ENCODE data around the gene PHKG2. TPM values are rescaled to one million over a fixed set of nuclear protein-coding genes. Genes with fewer than 3 reads are reported as not detected.

The PHKG2 gene
- polyA plus RNA-seq, 1 donor (not counting 4 experiments of a cell fraction or from before 2014, with no cell fraction given) = 31.8 TPM

DNA sequence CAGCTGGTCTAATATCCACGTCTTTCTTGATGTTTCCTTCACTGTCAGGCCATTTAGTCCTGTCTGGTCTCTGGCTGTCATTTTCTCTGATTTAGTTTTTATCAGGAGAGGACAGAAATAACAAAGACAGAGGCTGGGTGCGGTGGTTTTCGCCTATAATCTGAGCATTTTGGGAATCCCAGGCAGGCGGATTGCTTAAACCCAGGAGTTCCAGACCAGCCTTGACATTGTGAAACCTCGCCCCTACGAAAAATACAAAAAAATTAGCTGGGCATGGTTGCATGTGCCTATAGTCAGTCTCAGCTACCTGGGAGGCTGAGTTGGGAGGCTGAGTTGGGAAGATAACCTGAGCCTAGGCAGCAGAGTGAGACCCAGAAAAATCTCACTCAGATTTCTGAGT is 42.2 kb upstream of the PHKG2 start:
- H3K79me2 ChIP-seq (ENCODE audit: control insufficient read depth, insufficient read depth, low read length) = peaks cover 21% of the 10 kb centered on the region
- dilution Hi-C loops (cut with MboI; ENCODE audit: extremely low pct_ligation_motif_present, low sequenced_read_pairs) = no loop called here
- H3K36me3 ChIP-seq (ENCODE audit: control insufficient read depth in 2 of 2, extremely low read depth in 1 of 2, insufficient read depth in 2 of 2, low read length in 2 of 2) = peaks cover 55 to 59% of the 10 kb centered on the region in 2 experiments

GRCh38 chr16:30710971-30711370 is 37.3 kb upstream of the PHKG2 start:
- TF ChIP-seq, protein P1, sequence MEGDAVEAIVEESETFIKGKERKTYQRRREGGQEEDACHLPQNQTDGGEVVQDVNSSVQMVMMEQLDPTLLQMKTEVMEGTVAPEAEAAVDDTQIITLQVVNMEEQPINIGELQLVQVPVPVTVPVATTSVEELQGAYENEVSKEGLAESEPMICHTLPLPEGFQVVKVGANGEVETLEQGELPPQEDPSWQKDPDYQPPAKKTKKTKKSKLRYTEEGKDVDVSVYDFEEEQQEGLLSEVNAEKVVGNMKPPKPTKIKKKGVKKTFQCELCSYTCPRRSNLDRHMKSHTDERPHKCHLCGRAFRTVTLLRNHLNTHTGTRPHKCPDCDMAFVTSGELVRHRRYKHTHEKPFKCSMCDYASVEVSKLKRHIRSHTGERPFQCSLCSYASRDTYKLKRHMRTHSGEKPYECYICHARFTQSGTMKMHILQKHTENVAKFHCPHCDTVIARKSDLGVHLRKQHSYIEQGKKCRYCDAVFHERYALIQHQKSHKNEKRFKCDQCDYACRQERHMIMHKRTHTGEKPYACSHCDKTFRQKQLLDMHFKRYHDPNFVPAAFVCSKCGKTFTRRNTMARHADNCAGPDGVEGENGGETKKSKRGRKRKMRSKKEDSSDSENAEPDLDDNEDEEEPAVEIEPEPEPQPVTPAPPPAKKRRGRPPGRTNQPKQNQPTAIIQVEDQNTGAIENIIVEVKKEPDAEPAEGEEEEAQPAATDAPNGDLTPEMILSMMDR (optimal IDR thresholded peaks at IDR 0.05 in 1 of 3, IDR thresholded peaks at IDR 0.05 in 1 of 3, conservative IDR thresholded peaks at IDR 0.05 in 1 of 3; ENCODE audit: extremely low read depth in 1 of 3, insufficient read depth in 2 of 3, low read length in 3 of 3) = no peak
- no peak for TF ChIP-seq EZH2 (IDR thresholded peaks at IDR 0.05; ENCODE audit: low read length)
- peaks cover 3% of the 10 kb centered on the region for H4K20me1 ChIP-seq (ENCODE audit: control insufficient read depth, extremely low read depth, insufficient read depth, low read length)
- peaks cover 70 to 75% of the 10 kb centered on the region in 2 experiments for H3K36me3 ChIP-seq (ENCODE audit: control insufficient read depth in 2 of 2, extremely low read depth in 1 of 2, insufficient read depth in 2 of 2, low read length in 2 of 2)
- no peaks in the 10 kb centered on the region for H3K9me1 ChIP-seq (ENCODE audit: control insufficient read depth, extremely low read depth, insufficient read depth, low read length)
- H3K79me2 ChIP-seq (ENCODE audit: control insufficient read depth, insufficient read depth, low read length) = peaks cover 10% of the 10 kb centered on the region
- H3K4me2 ChIP-seq (ENCODE audit: control insufficient read depth, extremely low read depth, insufficient read depth, low read depth, low read length) = no peak overlapping the region
- no peak overlapping the region for H2AFZ ChIP-seq (ENCODE audit: control insufficient read depth, low read length)
- H3K4me1 ChIP-seq (ENCODE audit: control insufficient read depth, extremely low read depth, insufficient read depth, low read length) = peaks cover 21% of the 10 kb centered on the region
- no peak overlapping the region for H3K27ac ChIP-seq (ENCODE audit: control insufficient read depth, insufficient read depth, low read length)
- dilution Hi-C loops (cut with MboI; ENCODE audit: extremely low pct_ligation_motif_present, low sequenced_read_pairs) = no loop called here
- H3K27me3 ChIP-seq (ENCODE audit: control insufficient read depth, extremely low read depth, insufficient read depth, low read length) = no peaks in the 10 kb centered on the region
- no peak for FAIRE-seq
- no peak overlapping the region for H3K9ac ChIP-seq (ENCODE audit: control insufficient read depth, extremely low read depth, insufficient read depth, low read length)
- DNase-seq (ENCODE audit: low read depth, low spot score) = no peak
- no peak overlapping the region for H3K4me3 ChIP-seq (ENCODE audit: control insufficient read depth in 2 of 3, extremely low read depth in 1 of 3, insufficient read depth in 2 of 3, low read depth in 1 of 3, low read length in 3 of 3)
- no peaks in the 10 kb centered on the region for H3K9me3 ChIP-seq (ENCODE audit: control insufficient read depth, low read depth, low read length)

More for the DNA sequence above, 42.2 kb upstream of the PHKG2 start:
- Histone ChIP-seq H3K4me2 (ENCODE audit: control insufficient read depth, extremely low read depth, insufficient read depth, low read depth, low read length) (no peak overlapping the region), H2AFZ (ENCODE audit: control insufficient read depth, low read length) (no peak overlapping the region), H3K27me3 (ENCODE audit: control insufficient read depth, extremely low read depth, insufficient read depth, low read length) (no peaks in the 10 kb centered on the region), H3K4me3 (ENCODE audit: control insufficient read depth in 2 of 3, extremely low read depth in 1 of 3, insufficient read depth in 2 of 3, low read depth in 1 of 3, low read length in 3 of 3) (no peak overlapping the region), H3K27ac (ENCODE audit: control insufficient read depth, insufficient read depth, low read length) (no peak overlapping the region), H3K9me3 (ENCODE audit: control insufficient read depth, low read depth, low read length) (no peaks in the 10 kb centered on the region), H3K9ac (ENCODE audit: control insufficient read depth, extremely low read depth, insufficient read depth, low read length) (no peak overlapping the region), H3K4me1 (ENCODE audit: control insufficient read depth, extremely low read depth, insufficient read depth, low read length) (no peaks in the 10 kb centered on the region), H4K20me1 (ENCODE audit: control insufficient read depth, extremely low read depth, insufficient read depth, low read length) (no peaks in the 10 kb centered on the region), H3K9me1 (ENCODE audit: control insufficient read depth, extremely low read depth, insufficient read depth, low read length) (no peaks in the 10 kb centered on the region)
- FAIRE-seq = no peak
- no peak for TF ChIP-seq EZH2 (IDR thresholded peaks at IDR 0.05; ENCODE audit: low read length)
- TF ChIP-seq, protein P1 (optimal IDR thresholded peaks at IDR 0.05 in 1 of 3, IDR thresholded peaks at IDR 0.05 in 1 of 3, conservative IDR thresholded peaks at IDR 0.05 in 1 of 3; ENCODE audit: extremely low read depth in 1 of 3, insufficient read depth in 2 of 3, low read length in 3 of 3) = no peak
- no peak for DNase-seq (ENCODE audit: low read depth, low spot score)

Measured in keratinocyte (primary cell).